Aorta (tissue), 5 donors: ENCODE data around the gene AGAP6. TPM values are rescaled to one million over a fixed set of nuclear protein-coding genes. Genes with fewer than 3 reads are reported as not detected.
"Not testable (repeated sequence)": the region's sequence is repeated elsewhere in the genome, so short reads cannot be mapped to it uniquely, and the experiment has no call there.

Source experiments
- ATAC-seq: fragments of 200-7000 bp; cut with Tn5 transposase; one replicate; pipeline ENCODE4 v1.9.1; 2022; ENCODE audit warnings: moderate library complexity; ENCODE audit not compliant: low FRiP score
- DNase-seq, 2 donors: peaks; one replicate each; pipeline ENCODE4 v3.0.0-alpha.2; 2020
- H3K27ac ChIP-seq, 2 donors: one replicate each; pipeline ENCODE4 v1.5.1; 2013; ENCODE audit warnings: low read length in 2 of 2, mild to moderate bottlenecking in 2 of 2, moderate library complexity in 2 of 2, control low read depth in 1 of 2, inconsistent platforms in 1 of 2, low read depth in 1 of 2
- H3K27me3 ChIP-seq, 2 donors: one replicate each; pipeline ENCODE4 v1.6.1; 2013; ENCODE audit warnings: control low read depth in 1 of 2, low read length in 1 of 2, mild to moderate bottlenecking in 1 of 2, moderate library complexity in 1 of 2; ENCODE audit not compliant: insufficient read depth in 2 of 2, control insufficient read depth in 1 of 2
- H3K36me3 ChIP-seq, 2 donors: one replicate each; pipeline ENCODE4 v1.6.1; 2013; ENCODE audit warnings: control low read depth in 1 of 2, low read length in 1 of 2, mild to moderate bottlenecking in 1 of 2; ENCODE audit not compliant: insufficient read depth in 2 of 2, control insufficient read depth in 1 of 2
- H3K4me1 ChIP-seq, 2 donors: one replicate each; pipeline ENCODE4 v1.6.1; 2013; ENCODE audit warnings: low read length in 2 of 2, control low read depth in 1 of 2, mild to moderate bottlenecking in 1 of 2, moderate library complexity in 1 of 2; ENCODE audit not compliant: insufficient read depth in 2 of 2, control insufficient read depth in 1 of 2
- H3K4me3 ChIP-seq, 2 donors: one replicate each; pipeline ENCODE4 v1.5.1; 2013; ENCODE audit warnings: low read length in 2 of 2, control low read depth in 1 of 2, mild to moderate bottlenecking in 1 of 2
- H3K9me3 ChIP-seq: one replicate; pipeline ENCODE4 v1.6.1; 2013; ENCODE audit warnings: mild to moderate bottlenecking, low read length; ENCODE audit not compliant: control insufficient read depth
- WGBS, 2 donors: extraction: QIAGEN DNeasy Blood & Tissue Kit; methylation state at CpG; one replicate each; pipeline ENCODE4 v1.1.7; 2013; 5-methylcytosine and 5-hydroxymethylcytosine counted together
- intact Hi-C, 2 donors: fragments of 100-400 bp; cut with DNase I; formaldehyde crosslinking; loops; one replicate each; pipeline versions ENCODE4 v1.14.2 to v1.15.0; 2022
- polyA plus RNA-seq, 2 donors: library from polyadenylated mRNA; stranded (reverse); fragments of 200-250 nt; gene quantifications; one replicate each; pipeline ENCODE4 v1.2.3, GENCODE V29; 2013
- total RNA-seq, 2 donors: library from RNA; stranded (reverse); fragmentation: NEBNext Ultra II Directional; extraction: Animal tissue kit (Norgen Biotek cat#: 25700); gene quantifications; one replicate each; pipeline ENCODE4 v1.2.1, GENCODE V29; 2021
- donor health status: healthy with polysubstance abuse.
- donor health status: Bipolar disorder and iron deficiency.
- donor health status: DM: no; HTN: no; CAD: no.
- donor health status: DM: no; HTN: no; CAD: no.
- donor health status: DM: yes; HTN: yes; CAD: no.

AGAP6 gene
- total and polyA plus RNA-seq, 4 donors, result 3.9 to 35.9 (median 16.6) TPM

DNA sequence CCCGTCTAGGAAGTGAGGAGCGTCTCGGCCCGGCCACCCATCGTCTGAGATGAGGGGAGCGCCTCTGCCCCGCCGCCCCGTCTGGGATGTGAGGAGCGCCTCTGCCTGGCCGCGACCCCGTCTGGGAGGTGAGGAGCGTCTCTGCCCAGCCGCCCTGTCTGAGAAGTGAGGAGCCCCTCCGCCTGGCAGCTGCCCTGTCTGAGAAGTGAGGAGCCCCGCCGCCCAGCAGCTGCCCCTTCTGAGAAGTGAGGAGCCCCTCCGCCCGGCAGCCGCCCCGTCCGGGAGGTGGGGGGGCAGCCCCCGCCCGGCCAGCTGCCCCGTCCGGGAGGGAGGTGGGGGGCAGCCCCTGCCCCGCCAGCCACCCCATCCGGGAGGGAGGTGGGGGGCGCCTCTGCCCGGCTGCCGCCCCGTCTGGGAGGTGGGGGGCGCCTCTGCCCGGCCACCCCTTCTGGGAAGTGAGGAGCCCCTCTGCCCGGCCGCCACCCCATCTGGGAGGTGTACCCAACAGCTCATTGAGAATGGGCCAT, 17.8 kb upstream of the AGAP6 start:
- WGBS, 2 donors, result 93 to 94% methylated on average over 19 to 37 of the region's 37 CpGs
- H3K4me1 ChIP-seq, H3K4me3 ChIP-seq, intact Hi-C loops, ATAC-seq, H3K27ac ChIP-seq, H3K27me3 ChIP-seq, DNase-seq, H3K9me3 ChIP-seq, H3K36me3 ChIP-seq: not testable (repeated sequence)

DNA sequence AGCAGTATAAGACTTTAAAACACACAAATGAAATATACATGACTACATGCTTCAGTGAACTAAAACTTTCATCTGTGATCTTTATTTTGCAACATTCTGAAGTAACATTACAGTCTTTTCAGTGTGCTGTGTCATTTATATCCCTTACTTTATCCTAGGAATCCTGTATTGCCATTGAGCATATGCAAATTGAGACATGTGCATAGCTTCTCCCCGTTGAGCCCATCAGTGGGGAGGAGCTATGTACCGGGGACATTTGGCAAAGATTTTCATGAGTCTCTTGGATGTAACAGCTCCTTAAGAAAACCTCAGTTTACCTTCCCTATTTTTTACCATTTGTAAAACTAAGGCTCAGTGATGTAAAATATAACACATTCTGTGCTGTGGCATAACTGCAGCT, 16.7 kb upstream of the AGAP6 start:
- DNase-seq, H3K4me3 ChIP-seq, H3K9me3 ChIP-seq, intact Hi-C loops, ATAC-seq, H3K27ac ChIP-seq, H3K27me3 ChIP-seq, H3K4me1 ChIP-seq, H3K36me3 ChIP-seq: not testable (repeated sequence)
- 68 to 69% methylated on average over 2 of the region's 2 CpGs for WGBS, 2 donors

DNA sequence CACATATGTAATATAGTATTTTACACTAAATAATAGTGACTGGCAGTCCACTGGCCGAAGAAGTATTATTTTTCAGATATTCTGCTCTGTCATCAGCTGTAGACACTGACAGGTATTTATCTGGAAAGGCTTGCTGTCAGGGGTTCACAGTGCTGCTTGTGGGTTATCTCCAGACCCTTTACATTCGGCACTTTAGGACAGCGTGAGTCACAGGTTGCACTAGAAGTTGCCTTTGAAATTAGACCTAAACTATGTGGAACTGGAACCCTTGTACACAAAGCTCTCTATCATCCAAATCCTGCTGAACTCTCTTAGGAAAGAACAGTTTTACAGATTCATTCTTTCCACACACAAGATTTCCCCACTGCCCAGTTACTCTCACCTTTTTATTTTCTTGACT, 16.1 kb upstream of the AGAP6 start:
- DNase-seq, H3K9me3 ChIP-seq, intact Hi-C loops, H3K36me3 ChIP-seq, H3K4me1 ChIP-seq, H3K4me3 ChIP-seq, ATAC-seq, H3K27ac ChIP-seq, H3K27me3 ChIP-seq: not testable (repeated sequence)
- 67 to 84% methylated on average over 3 of the region's 3 CpGs for WGBS, 2 donors

- WGBS, 2 donors, result 97% methylated on average over 3 of the region's 3 CpGs
- ATAC-seq, H3K36me3 ChIP-seq, H3K9me3 ChIP-seq, H3K4me3 ChIP-seq, H3K27ac ChIP-seq, intact Hi-C loops, H3K4me1 ChIP-seq, DNase-seq, H3K27me3 ChIP-seq: not testable (repeated sequence)
These were observed 10.4 kb upstream of the AGAP6 start for GRCh38 chr10:49977756-49978155.

DNA sequence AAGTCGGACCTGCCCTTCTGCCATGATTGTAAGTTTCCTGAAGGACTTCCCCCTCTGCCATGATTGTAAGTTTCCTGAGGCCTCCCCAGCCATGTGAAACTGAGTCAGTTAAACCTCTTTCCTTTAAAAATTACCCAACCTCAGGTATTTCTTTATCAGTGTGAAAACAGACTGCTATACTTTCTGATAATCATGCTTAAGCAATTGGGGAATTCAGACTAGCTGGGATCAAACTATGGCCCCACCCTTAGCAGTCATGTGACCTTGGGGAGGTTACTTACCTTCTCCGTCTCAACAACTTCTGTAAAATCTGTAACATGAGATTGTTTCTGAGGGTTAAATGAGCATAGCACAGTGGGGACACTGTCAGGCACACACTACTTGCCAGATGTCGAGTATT, 999 bp upstream of the AGAP6 start:
- H3K27ac ChIP-seq, intact Hi-C loops, H3K4me3 ChIP-seq, H3K4me1 ChIP-seq, DNase-seq, H3K27me3 ChIP-seq, H3K9me3 ChIP-seq, ATAC-seq, H3K36me3 ChIP-seq: not testable (repeated sequence)
- 79 to 82% methylated on average over 3 of the region's 3 CpGs for WGBS, 2 donors

DNA sequence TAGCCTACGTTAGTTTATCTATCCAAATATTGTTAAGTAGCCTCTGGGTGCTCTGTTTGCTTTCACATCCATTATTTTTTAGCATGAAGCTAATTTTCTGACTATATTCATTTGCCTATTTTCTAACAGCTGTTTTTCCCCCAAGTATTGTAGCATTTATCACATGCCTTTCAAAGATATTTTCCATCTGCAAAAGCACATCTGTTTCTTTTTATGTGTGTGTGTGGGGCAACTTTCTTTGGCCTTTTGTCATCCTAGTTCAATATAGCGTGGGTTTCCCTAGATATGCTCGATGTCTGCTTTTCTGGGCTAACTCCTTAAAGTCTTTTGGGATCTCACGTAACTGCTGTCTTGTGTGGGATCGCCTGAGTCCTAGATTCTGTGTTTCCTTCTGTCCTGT, 7.1 kb downstream of the AGAP6 start:
- H3K36me3 ChIP-seq, ATAC-seq, DNase-seq, H3K27ac ChIP-seq, intact Hi-C loops, H3K4me3 ChIP-seq, H3K27me3 ChIP-seq, H3K4me1 ChIP-seq, H3K9me3 ChIP-seq: not testable (repeated sequence)
- 72 to 86% methylated on average over 5 of the region's 5 CpGs for WGBS, 2 donors

- intact Hi-C loops, ATAC-seq: not testable (repeated sequence)
- 85 to 86% methylated on average over 2 to 4 of the region's 7 CpGs for WGBS, 2 donors
These were observed 25.8 kb downstream of the AGAP6 start for GRCh38 chr10:50014024-50014423.

DNA sequence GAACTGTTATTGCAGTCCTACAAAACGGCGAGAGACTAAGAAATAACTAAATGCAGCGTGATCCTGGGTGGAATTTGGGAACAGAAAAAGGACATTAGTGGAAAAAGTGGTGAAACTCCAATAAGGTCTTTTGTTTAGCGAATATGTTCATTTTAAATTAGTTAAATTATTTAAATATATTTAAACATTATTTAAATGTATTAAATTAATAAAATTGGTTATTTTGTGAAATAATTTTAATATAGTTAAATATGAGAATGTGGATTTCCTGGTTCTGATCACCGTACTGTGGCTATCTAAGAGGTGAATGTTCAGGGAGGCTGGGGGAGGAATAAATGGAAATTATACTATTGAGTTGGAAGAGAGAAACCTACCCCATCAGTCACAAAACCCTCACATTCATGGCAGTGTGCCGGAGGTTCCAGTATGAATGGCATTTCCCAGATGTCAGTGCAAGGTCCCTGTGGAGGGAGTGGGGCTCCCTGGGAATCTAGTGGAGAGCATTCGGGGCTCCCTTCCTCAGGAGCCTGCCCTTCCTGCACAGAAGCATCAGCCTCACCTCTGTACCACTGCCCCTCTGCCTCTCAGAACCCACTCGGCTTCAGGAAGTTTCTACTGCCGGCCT, 27.5 kb downstream of the AGAP6 start:
- DNase-seq, H3K27ac ChIP-seq, H3K4me3 ChIP-seq, intact Hi-C loops, H3K4me1 ChIP-seq, H3K27me3 ChIP-seq, H3K36me3 ChIP-seq, H3K9me3 ChIP-seq, ATAC-seq: not testable (repeated sequence)
- 32 to 36% methylated on average over 8 to 9 of the region's 9 CpGs for WGBS, 2 donors

More at GRCh38 chr10:50014024-50014423, 25.8 kb downstream of the AGAP6 start:
- not testable (repeated sequence) for H3K27ac ChIP-seq, H3K27me3 ChIP-seq, DNase-seq, H3K36me3 ChIP-seq, H3K4me1 ChIP-seq, H3K9me3 ChIP-seq, H3K4me3 ChIP-seq

- H3K36me3 ChIP-seq, H3K27me3 ChIP-seq, DNase-seq, H3K27ac ChIP-seq, H3K4me1 ChIP-seq, H3K9me3 ChIP-seq, intact Hi-C loops, H3K4me3 ChIP-seq, ATAC-seq: not testable (repeated sequence)
- 72 to 81% methylated on average over 5 of the region's 5 CpGs for WGBS, 2 donors
These were observed 28.7 kb downstream of the AGAP6 start for GRCh38 chr10:50016926-50017325.
